B cell (primary cell): Measurements from ENCODE around the gene FBH1. TPM values are rescaled to one million over a fixed set of nuclear protein-coding genes. Genes with fewer than 3 reads are reported as not detected.

Experiments
- ATAC-seq: fragments of 200-7000 bp; cut with Tn5 transposase; one replicate; pipeline ENCODE4 v1.10.0; 2021; ENCODE audit warnings: low read depth, mild to moderate bottlenecking, moderate number of reproducible peaks, moderate library complexity
- CTCF ChIA-PET: fragments of 350-600 bp; sonication (Branson Sonifier 250); formaldehyde crosslinking; loops from one replicate; lab custom pipeline; 2021; ENCODE audit warnings: antibody characterized with exemption, inconsistent platforms; lab: Charles Lee
- POLR2A ChIA-PET: fragments of 350-600 bp; sonication (Branson Sonifier 250); formaldehyde crosslinking; loops from one replicate; lab custom pipeline; 2021; ENCODE audit warnings: antibody characterized with exemption; lab: Charles Lee
- DNase-seq: peaks from one replicate; pipeline ENCODE4 v3.0.0; 2013
- H2AFZ ChIP-seq: 2 replicates; pipeline ENCODE4 v1.6.1; 2012; ENCODE audit warnings: mild to moderate bottlenecking, low read depth, low read length; ENCODE audit not compliant: insufficient read depth, poor library complexity, severe bottlenecking
- H3K27ac ChIP-seq, 2 donors: 1 replicate in 1 of 2; 2 replicates in 1 of 2; pipeline ENCODE4 v1.5.1; 2012 to 2013; ENCODE audit warnings: low read length in 2 of 2, mild to moderate bottlenecking in 2 of 2, moderate library complexity in 1 of 2
- H3K27me3 ChIP-seq, 4 experiments: fragments of 200-600 bp in 1 of 4; sonication (generic) in 1 of 4; replicated peaks in 1 of 4; 1 replicate in 2 of 4; 2 replicates in 2 of 4; pipeline versions ENCODE4 v1.6.1 to v1.7.0; 2013 to 2016; ENCODE audit warnings: low read length in 3 of 4, mild to moderate bottlenecking in 2 of 4, mixed read lengths in 1 of 4, moderate library complexity in 1 of 4; ENCODE audit not compliant: insufficient read depth in 4 of 4, control insufficient read depth in 3 of 4; ENCODE audit errors: control extremely low read depth in 1 of 4
- H3K36me3 ChIP-seq, 2 experiments: replicated peaks in 1 of 2; 1 replicate in 1 of 2; 2 replicates in 1 of 2; pipeline versions ENCODE4 v1.6.1 to v1.7.1; 2013; ENCODE audit warnings: low read length in 1 of 2; ENCODE audit not compliant: insufficient read depth in 2 of 2, control insufficient read depth in 1 of 2; ENCODE audit errors: control extremely low read depth in 1 of 2, extremely low read depth in 1 of 2
- H3K4me1 ChIP-seq, 2 donors: fragments of 200-600 bp in 1 of 2; sonication (generic) in 1 of 2; 1 replicate in 1 of 2; 2 replicates in 1 of 2; pipeline versions ENCODE4 v1.5.1 to v1.6.1; 2013 to 2017; ENCODE audit warnings: low read length in 2 of 2; ENCODE audit not compliant: control insufficient read depth in 2 of 2, insufficient read depth in 2 of 2
- H3K4me2 ChIP-seq: replicated peaks from 2 replicates; pipeline ENCODE3; 2012; ENCODE audit warnings: mild to moderate bottlenecking, low read depth, low read length; ENCODE audit not compliant: poor library complexity, severe bottlenecking
- H3K4me3 ChIP-seq, 5 experiments: fragments of 200-600 bp in 1 of 5; sonication (generic) in 1 of 5; 1 replicate in 3 of 5; 2 replicates in 2 of 5; pipeline versions ENCODE4 v1.5.1 to v1.7.0; 2011 to 2016; ENCODE audit warnings: low read length in 4 of 5, mild to moderate bottlenecking in 4 of 5, low read depth in 2 of 5, control low read depth in 1 of 5, moderate library complexity in 1 of 5; ENCODE audit not compliant: insufficient read depth in 1 of 5; ENCODE audit errors: control extremely low read depth in 1 of 5, extremely low read depth in 1 of 5
- H3K79me2 ChIP-seq: fragments of 200-600 bp; sonication (generic); one replicate; pipeline ENCODE4 v1.6.0; 2016; ENCODE audit warnings: low read length; ENCODE audit not compliant: control insufficient read depth, insufficient read depth
- H3K9ac ChIP-seq: fragments of 200-600 bp; sonication (generic); 2 replicates; pipeline ENCODE4 v1.6.1; 2017; ENCODE audit warnings: mild to moderate bottlenecking, low read length, moderate library complexity
- H3K9me3 ChIP-seq, 3 donors: one replicate each; pipeline versions ENCODE4 v1.6.1 to v1.7.1; 2013; ENCODE audit warnings: low read length in 2 of 3; ENCODE audit not compliant: control insufficient read depth in 2 of 3, insufficient read depth in 1 of 3; ENCODE audit errors: control extremely low read depth in 1 of 3
- H4K20me1 ChIP-seq: 2 replicates; pipeline ENCODE4 v1.6.0; 2012; ENCODE audit warnings: mild to moderate bottlenecking, low read length; ENCODE audit not compliant: insufficient read depth, control insufficient read depth, poor library complexity, severe bottlenecking
- H3K27ac Mint-ChIP-seq: one replicate; pipeline ENCODE4 v1.8.0; 2021; ENCODE audit warnings: mixed read lengths
- H3K27me3 Mint-ChIP-seq: one replicate; pipeline ENCODE4 v1.8.0; 2021; ENCODE audit warnings: mixed read lengths
- H3K4me1 Mint-ChIP-seq: one replicate; pipeline ENCODE4 v1.8.0; 2021; ENCODE audit warnings: mixed read lengths
- H3K4me3 Mint-ChIP-seq: one replicate; pipeline ENCODE4 v1.8.0; 2021; ENCODE audit warnings: mixed read lengths
- H3K9me3 Mint-ChIP-seq: one replicate; pipeline ENCODE4 v1.8.0; 2022; ENCODE audit warnings: mixed read lengths; ENCODE audit not compliant: insufficient read depth
- CTCF ChIP-seq: fragments of 200-600 bp; IDR thresholded peaks from one replicate; pipeline ENCODE4 v1.8.0; 2022; ENCODE audit warnings: antibody characterized with exemption, mild to moderate bottlenecking
- EZH2 ChIP-seq: IDR thresholded peaks from 2 replicates; pipeline ENCODE4 v1.6.1; 2012; ENCODE audit warnings: borderline replicate concordance, low read depth, mild to moderate bottlenecking, moderate library complexity, low read length; ENCODE audit not compliant: insufficient read depth, poor library complexity, severe bottlenecking
- WGBS: methylation state at CpG from one replicate; pipeline ENCODE4 v1.1.5; 2013; ENCODE audit warnings: missing lambda C conversion rate; ENCODE audit not compliant: insufficient coverage; 5-methylcytosine and 5-hydroxymethylcytosine counted together
- intact Hi-C: fragments of 100-400 bp; cut with micrococcal nuclease; formaldehyde crosslinking; loops from one replicate; pipeline ENCODE4 v1.10.0; 2022
- polyA plus RNA-seq: library from polyadenylated mRNA; depleted of rRNA; stranded (reverse); fragments of >200 nt; gene quantifications from 2 replicates; pipeline ENCODE4 v1.2.3, GENCODE V29; 2012
- total RNA-seq, 2 donors: library from RNA; stranded (reverse); fragments of 120-200 nt in 1 of 2; gene quantifications; 1 replicate in 1 of 2; 2 replicates in 1 of 2; pipeline versions ENCODE4 v1.2.3 to v1.2.4, GENCODE V29; 2013 to 2022

FBH1 gene
- total and polyA plus RNA-seq, 2 donors (not counting 1 experiment from before 2014, with no cell fraction given), result 86.4 to 129 TPM

DNA sequence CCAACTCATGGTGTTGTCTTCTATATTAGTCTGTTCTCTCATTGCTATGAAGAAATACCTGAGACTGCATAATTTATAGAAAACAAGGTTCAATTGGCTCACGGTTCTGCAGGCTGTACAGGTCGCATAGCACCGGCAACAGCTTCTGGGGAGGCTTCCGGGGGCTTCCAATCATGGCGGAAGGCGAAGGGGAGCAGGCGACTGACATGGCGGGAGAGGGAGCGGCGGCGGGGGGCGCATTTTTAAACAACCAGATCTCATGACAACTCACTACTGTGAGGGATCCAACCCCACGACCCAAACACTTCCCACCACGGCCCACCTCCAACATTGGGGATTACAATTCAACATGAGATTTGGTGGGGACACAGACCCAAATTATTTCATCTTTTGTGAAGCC, 48.1 kb upstream of the FBH1 start:
- peaks cover 81 to 90% of the 10 kb centered on the region in 2 donors for H3K4me1 ChIP-seq
- WGBS, result 93% methylated on average over 6 of the region's 14 CpGs
- H3K79me2 ChIP-seq, result peaks cover 12% of the 10 kb centered on the region
- DNase-seq (no peak), ATAC-seq (no peak)
- H3K9ac ChIP-seq, result peak overlapping the region; percentile 63
- peak overlapping the region; percentile 82 for H3K4me2 ChIP-seq
- intact Hi-C loops, result loop anchor here (2.0 to 5.0 kb wide), 2 partner anchors 211 to 245 kb away; partner anchors contain the start of gene RBM17
- H3K27ac ChIP-seq, result peak overlapping the region; percentile 99 to 100
- POLR2A ChIA-PET, result interaction anchor here (1.0 to 3.5 kb wide), 4 partner anchors 10 to 48 kb away, joined by 3 to 35 read pairs (median 22); partner anchors contain the start of genes ANKRD16, FBH1 and GDI2
- CTCF ChIA-PET, result interaction anchor here (1.3 to 5.2 kb wide), 7 partner anchors 10 to 47 kb away, joined by 3 to 29 read pairs (median 19); partner anchors contain the start of gene GDI2
- H3K9me3 ChIP-seq, result no peaks in the 10 kb centered on the region
- H3K27me3 ChIP-seq, result no peaks in the 10 kb centered on the region
- no peak overlapping the region for H2AFZ ChIP-seq
- H4K20me1 ChIP-seq, result no peaks in the 10 kb centered on the region
- no peak for TF ChIP-seq CTCF
- TF ChIP-seq EZH2, result no peak
- peaks cover 81% of the 10 kb centered on the region for H3K4me1 Mint-ChIP-seq
- no peaks in the 10 kb centered on the region for H3K36me3 ChIP-seq
- no peaks in the 10 kb centered on the region for H3K9me3 Mint-ChIP-seq
- peak overlapping the region; percentile 100 for H3K27ac Mint-ChIP-seq
- H3K4me3 Mint-ChIP-seq, result peak overlapping the region; percentile 73
- no peaks in the 10 kb centered on the region for H3K27me3 Mint-ChIP-seq
- no peak overlapping the region for H3K4me3 ChIP-seq

DNA sequence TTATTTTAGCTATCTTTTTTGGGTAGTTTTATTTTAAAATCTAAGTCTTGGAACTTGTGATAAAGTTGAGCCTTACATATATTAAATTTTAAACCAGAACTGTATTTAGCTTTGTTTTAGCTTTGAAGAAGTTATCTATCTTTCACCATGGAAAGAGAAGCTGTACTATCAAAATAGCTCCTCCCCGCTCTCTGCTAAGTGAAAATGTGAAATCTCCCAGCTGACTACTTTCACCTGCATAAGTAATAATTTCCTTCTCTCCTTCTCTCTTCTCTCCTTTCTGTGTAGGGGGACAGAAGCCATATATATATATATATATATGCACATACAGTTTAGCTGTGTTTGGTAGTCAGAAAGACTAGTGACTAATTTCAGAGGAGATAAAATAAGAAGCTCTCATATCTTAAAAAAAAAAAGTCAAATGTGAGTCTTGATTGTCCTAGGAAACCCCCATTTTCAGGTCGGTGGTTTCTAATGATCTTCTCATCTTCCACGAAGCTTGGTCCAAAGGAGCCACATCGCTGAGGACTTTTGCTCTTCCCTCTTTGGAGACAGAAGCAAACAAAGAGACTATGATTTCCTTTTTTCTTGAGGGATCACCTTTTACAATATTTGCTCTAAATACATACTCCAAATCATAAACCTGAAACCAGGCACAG, 46.2 kb upstream of the FBH1 start:
- H3K27ac ChIP-seq, result peak overlapping the region; percentile 88 to 100
- H3K9me3 ChIP-seq, result no peaks in the 10 kb centered on the region
- H3K9ac ChIP-seq, result peak overlapping the region; percentile 46
- H3K4me1 ChIP-seq, result peaks cover 77 to 90% of the 10 kb centered on the region in 2 donors
- intact Hi-C loops, result loop anchor here (5.0 kb wide), 1 partner anchor 243 kb away; the partner anchor contains the start of gene RBM17
- POLR2A ChIA-PET, result interaction anchor here (0.6 to 2.0 kb wide), 7 partner anchors 9 to 119 kb away, joined by 3 to 12 read pairs (median 3); no protein-coding TSS in a partner anchor
- no peaks in the 10 kb centered on the region for H3K27me3 ChIP-seq
- Mint-ChIP-seq H3K4me1 (peaks cover 74% of the 10 kb centered on the region), H3K27ac (peak overlapping the region; percentile 92), H3K9me3 (no peaks in the 10 kb centered on the region), H3K27me3 (no peaks in the 10 kb centered on the region), H3K4me3 (peak overlapping the region; percentile 73)
- H3K4me3 ChIP-seq, result peak overlapping the region in 1 of 5 experiments; percentile 35
- ATAC-seq (no peak), DNase-seq (peak; percentile 63)
- CTCF ChIA-PET, result interaction anchor here (0.6 to 5.2 kb wide), 14 partner anchors 8 to 359 kb away, joined by 3 to 29 read pairs (median 4); partner anchors contain the start of genes GDI2 and PFKFB3
- no peaks in the 10 kb centered on the region for H3K36me3 ChIP-seq
- H3K79me2 ChIP-seq, result peaks cover 12% of the 10 kb centered on the region
- TF ChIP-seq CTCF (no peak), EZH2 (no peak)
- H2AFZ ChIP-seq, result peak overlapping the region; percentile 25
- 0% methylated on average over 3 of the region's 4 CpGs for WGBS
- no peaks in the 10 kb centered on the region for H4K20me1 ChIP-seq
- peak overlapping the region; percentile 61 for H3K4me2 ChIP-seq
